Ammon's horn (tissue), 1 donor: ENCODE measurements around the gene GRAMD1A.
A peak's percentile ranks its signal among the peaks of the same experiment; 100 is the strongest.

ENCODE experiments used
- DNase-seq: peaks from one replicate; pipeline ENCODE4 v3.0.0-alpha.2; 2016; ENCODE audit warnings: low spot score

Gene GRAMD1A

DNA sequence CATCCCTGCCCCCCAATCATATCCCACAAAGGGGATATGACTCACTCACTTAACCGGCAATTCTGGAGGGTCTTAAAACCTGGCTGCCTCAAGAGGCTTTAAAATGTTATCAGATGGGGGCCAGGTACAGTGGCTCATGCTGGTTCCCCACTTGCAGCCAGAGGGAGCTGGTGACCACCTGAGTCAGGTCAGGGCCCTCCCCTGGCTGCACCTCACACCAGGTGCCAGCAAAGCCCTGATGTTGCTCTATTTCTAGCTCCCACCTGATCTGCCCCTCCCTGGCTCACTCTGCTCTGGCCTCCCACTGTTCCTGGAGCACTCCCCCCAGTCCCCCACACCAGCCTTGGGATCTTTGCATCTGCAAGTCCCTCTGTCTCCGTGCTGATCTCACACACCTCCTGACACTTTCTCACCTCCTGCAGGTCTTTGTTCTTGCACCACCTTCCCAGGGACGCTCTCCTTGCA, 55.6 kb downstream of the GRAMD1A start:
- DNase-seq = no peak

DNA sequence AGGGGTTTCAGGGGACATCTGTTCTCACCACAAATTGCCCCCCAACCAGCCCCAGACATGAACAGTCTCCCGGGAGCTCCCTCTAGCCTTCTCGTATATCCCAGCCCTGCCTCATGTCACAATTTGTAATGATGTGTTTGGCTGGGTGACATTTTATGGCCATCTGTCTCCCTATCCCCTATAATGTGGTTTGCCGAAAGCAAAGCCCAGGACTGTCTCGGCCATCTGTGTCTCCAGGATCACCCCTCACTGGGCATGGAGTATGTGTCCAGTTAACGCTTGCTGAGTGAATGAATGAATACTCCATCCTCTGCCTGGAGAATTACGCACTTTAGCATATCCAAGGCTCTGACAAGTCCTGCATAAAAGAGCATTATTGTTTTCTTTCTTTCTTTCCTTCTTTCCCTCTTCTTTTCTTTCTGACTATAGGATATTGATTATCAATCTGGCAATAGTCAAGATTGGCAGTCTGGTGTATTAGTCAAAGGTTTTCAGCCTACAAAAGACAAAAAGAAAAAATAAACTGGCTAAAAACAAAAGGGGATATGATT, 56.5 kb downstream of the GRAMD1A start:
- no peak for DNase-seq

DNA sequence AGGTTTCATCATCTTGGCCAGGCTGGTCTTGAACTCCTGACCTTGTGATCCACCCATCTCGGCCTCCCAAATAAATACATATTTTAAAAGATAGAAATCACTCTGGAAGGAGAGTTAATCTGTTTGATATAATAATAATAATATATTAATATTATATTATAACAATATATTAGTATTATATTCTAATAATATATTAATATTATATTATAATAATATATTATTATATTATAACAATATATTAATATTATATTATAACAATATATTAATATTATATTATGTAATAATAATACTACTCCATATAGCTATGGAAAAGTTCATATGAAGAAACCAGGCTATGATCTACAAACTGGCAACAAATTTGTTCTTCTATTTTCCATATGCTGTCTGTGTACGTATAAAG, 58.2 kb downstream of the GRAMD1A start:
- no peak for DNase-seq

DNA sequence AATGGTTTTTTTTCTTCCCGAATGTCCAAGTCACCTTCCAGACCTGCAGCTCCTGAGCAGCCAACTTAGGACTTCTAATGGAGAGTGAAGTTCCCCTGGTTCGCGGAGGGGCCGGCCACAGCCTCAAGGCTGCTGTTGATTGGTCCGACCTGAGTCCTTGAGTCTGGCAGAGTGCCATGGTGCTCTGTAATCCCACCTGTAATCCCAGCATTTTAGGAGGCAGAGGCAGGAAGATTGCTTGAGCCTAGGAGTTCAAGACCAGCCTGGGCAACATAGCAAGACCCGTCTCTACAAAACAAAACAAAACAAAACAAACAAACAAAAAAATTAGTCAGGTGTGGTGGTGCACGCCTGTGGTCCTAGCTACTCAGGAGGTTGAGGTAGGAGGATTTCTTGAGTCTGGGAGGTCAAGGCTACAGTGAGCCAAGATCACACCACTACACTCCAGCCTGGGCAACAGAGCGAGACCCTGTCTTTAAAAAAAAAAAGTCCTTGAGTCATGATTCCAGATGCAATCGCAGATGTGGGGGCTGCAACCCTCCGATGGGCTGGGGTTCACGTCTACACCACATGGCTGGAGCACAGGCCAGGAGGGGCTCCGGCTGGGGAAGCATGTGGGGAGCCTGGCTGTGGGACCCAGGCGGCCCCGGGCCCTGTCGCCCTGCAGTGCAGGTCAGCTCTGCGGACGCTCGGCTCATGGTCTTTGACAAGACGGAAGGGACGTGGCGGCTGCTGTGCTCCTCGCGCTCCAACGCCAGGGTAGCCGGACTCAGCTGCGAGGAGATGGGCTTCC, 59.1 kb downstream of the GRAMD1A start:
- no peak for DNase-seq

GRCh38 chr19:35059799-35060091, 59.6 kb downstream of the GRAMD1A start:
- DNase-seq = no peak

- DNase-seq = no peak
Observed at GRCh38 chr19:35060160-35060855, 60.2 kb downstream of the GRAMD1A start.

DNA sequence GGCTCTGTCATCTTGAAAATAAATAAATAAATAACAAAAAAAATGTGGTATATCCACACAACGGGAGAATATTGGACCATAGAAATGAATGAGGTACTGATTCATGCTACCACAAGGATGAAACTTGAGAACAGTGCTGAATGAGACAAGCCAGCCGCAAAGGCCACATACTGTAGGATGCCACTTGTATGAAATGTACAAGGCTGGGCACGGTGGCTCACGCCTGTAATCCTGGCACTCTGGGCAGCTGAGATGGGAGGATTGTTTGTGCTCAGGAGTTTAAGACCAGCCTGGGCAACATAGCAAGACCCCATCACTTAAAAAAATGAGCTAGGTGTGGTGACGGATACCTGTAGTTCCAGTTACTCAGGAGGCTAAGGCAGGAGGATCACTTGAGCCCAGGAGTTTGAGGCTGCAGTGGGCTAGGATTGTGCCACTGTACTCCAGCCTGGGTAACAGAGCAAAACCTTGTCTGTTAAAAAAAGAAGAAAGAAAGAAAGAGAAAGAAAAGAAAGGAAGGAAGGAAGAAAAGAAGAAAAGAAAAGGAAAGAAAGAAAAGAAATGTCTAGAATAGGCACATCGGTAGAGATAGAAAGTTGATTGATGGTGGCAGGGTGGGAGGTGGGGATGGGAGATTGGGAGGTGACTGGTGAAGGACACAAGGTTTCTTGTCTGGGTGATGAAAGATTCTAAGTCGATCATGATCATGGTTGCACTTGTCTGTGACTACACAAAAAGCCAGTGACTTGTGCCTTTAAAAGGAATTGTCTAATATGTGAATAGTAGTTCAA, 61.7 kb downstream of the GRAMD1A start:
- DNase-seq = no peak

GRCh38 chr19:35062942-35063341, 62.8 kb downstream of the GRAMD1A start:
- DNase-seq = no peak

GRCh38 chr19:35063940-35064818, 64.1 kb downstream of the GRAMD1A start:
- no peak for DNase-seq

GRCh38 chr19:35065574-35065973, 65.5 kb downstream of the GRAMD1A start:
- no peak for DNase-seq

DNA sequence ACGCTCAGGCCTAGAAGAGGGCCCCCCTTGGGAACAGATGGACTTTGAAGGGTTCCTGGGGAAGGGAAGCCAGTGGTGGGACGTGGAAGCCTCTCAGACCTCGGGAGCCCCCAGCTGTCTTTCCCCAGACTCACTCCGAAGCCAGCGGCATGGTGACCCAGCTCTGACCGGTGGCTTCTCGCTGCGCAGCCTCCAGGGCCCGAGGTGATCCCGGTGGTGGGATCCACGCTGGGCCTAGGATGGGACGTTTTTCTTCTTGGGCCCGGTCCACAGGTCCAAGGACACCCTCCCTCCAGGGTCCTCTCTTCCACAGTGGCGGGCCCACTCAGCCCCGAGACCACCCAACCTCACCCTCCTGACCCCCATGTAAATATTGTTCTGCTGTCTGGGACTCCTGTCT, 66.0 kb downstream of the GRAMD1A start:
- DNase-seq = no peak

GRCh38 chr19:35066691-35067563, 66.8 kb downstream of the GRAMD1A start:
- peak; percentile 93 for DNase-seq

- DNase-seq = no peak
Observed at GRCh38 chr19:35068941-35069634, 69.0 kb downstream of the GRAMD1A start.

DNA sequence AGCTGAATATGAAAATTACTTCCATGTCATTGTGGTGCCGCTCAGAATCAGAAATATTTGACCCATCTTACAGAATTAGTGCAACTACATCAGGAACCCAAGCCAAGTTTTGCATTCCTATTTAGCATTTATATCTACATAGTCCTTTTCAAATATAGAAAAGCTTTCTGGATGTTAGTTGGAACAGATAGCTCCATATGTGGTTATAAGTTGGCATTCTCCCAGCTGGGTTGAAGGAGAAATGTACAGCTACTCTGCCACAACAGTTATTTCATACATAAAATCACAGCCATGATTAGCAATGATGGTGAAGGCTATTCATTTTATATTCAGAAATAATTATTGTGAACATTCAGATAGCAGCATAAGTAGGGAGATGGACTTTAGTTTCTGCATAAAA, 69.6 kb downstream of the GRAMD1A start:
- DNase-seq = no peak

DNA sequence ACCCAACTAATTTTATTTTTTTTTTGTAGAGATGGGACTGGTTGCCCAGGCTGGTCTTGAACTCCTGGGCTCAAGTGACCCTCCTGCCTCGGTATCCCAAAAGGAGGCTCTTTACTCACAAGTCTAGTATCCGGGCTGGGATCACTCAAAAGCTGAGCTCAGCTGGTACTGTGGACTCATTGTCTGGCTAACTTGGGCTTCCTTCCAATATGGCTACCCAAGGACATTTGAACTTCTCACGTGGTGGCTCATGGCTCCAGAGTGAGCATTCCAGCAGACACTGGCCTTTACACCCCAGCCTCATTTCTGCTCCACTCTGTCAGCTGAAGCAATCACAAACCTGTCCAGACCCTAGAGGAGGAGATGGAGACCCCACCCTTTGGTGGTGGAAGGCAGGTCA, 70.3 kb downstream of the GRAMD1A start:
- no peak for DNase-seq

- DNase-seq = no peak
Observed at GRCh38 chr19:35073516-35073915, 73.4 kb downstream of the GRAMD1A start.

DNA sequence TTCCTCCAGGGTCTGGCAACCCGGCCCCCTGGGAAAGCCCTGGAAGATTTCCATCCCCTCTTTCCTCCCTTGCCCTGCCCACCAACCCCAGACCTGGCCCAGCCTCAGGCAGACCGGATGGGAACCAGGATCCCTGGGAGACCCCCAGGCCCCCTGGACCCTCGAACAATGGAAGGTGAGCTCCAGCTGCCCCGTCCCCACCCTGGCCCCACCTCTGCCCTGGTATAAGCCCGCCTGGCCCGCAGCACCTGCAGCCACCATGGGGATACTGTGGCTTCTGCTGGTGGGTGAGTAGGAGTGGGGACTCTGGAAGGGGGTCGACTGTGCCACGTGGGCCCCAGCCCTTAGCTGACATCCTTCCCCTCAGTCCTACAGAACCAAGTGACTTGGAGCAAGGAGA, 73.8 kb downstream of the GRAMD1A start:
- no peak for DNase-seq

DNA sequence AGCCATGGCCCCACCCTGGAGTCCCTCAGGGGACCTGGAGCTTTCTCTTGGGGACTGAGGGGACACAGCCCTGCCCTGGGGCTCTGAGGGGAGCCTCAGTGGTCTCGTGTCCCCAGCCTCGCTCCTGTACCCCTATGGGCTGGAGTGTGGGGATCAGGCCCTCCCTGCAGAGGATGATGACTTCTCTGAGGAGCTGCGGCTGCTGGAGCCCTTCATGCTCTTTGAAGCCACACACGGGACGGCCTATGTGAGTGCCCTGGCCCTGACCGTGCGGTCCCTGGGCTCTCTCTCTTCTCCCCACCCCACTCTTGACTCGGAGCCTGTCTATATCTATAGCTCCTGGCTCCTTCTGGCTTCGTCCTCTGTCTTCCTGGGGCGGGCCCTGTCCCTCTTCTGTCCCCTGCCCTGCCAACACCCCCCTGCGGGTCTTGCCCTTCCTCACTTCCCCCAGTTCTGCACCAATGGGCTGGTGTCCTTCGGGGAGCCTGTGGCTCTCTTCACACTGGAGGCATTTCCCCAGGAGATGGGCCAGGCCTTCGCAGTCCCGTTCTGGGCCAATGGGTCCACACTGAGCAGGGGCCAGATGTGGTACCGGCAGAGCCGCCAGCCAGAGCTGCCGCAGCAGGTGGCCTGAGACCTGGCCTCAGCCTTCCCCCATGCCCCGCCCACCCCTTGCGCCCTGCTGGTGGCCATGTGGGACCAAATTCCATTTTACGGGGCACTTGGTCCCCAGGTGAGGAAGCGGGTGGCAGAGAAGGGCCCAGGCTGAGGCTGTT, 74.5 kb downstream of the GRAMD1A start:
- no peak for DNase-seq
